Measurements from ENCODE around the gene DDX59. TPM values are rescaled to one million over a fixed set of nuclear protein-coding genes. Genes with fewer than 3 reads are reported as not detected.

The DDX59 gene
- 38.0 TPM for total RNA-seq

GRCh38 chr1:200669314-200670241 is at the start of gene DDX59:
Gene DDX59 (minus strand): TSS chr1:200669907. CDS start chr1:200666740, 3,167 bp downstream.

GRCh38 chr1:200620273-200621131 is 49.2 kb downstream of the DDX59 start, which contains the start of gene KIF14:
Gene KIF14 (minus strand): TSS chr1:200620751. CDS start chr1:200618723, 2,028 bp downstream.

Other genes with a start within 250 kb of the DDX59 start
- 4.3 TPM for gene KIF14, start 49.2 kb downstream of the DDX59 start, total RNA-seq
- gene CAMSAP2, start 69.0 kb upstream of the DDX59 start, total RNA-seq: 90.5 TPM
- not detected for gene GPR25, start 203.1 kb upstream of the DDX59 start, total RNA-seq
- gene INAVA, start 225.0 kb upstream of the DDX59 start, total RNA-seq: 6.2 TPM

Data from camera-type eye (tissue), 1 donor.